WERI-Rb-1 (cell line): Measurements from ENCODE around the gene KISS1R.

ENCODE experiments used
- DNase-seq: peaks from one replicate; pipeline ENCODE4 v3.0.0-alpha.2; 2020
- H3K27ac ChIP-seq: fragments of 250-450 bp; sonication (Bioruptor Pico); 2 replicates; pipeline ENCODE4 v1.5.1; 2020; ENCODE audit warnings: mild to moderate bottlenecking, moderate library complexity
- H3K27me3 ChIP-seq: fragments of 250-450 bp; sonication (Bioruptor Pico); 2 replicates; pipeline ENCODE4 v1.5.1; 2021; ENCODE audit warnings: mild to moderate bottlenecking, low read depth, moderate library complexity; ENCODE audit not compliant: insufficient read depth, severe bottlenecking
- H3K36me3 ChIP-seq: fragments of 250-450 bp; sonication (Bioruptor Pico); 2 replicates; pipeline ENCODE4 v1.5.1; 2020; ENCODE audit warnings: mild to moderate bottlenecking, moderate library complexity
- H3K4me3 ChIP-seq: 2 replicates; pipeline ENCODE4 v1.5.1; 2011; ENCODE audit warnings: low read depth, mild to moderate bottlenecking, control low read depth, low read length
- H3K9me3 ChIP-seq: fragments of 250-450 bp; sonication (Bioruptor Pico); 2 replicates; pipeline ENCODE4 v1.5.1; 2021; ENCODE audit warnings: mild to moderate bottlenecking, moderate library complexity; ENCODE audit not compliant: severe bottlenecking
- TF ChIP-seq, protein P1 (sequence below): IDR thresholded peaks from 2 replicates; pipeline ENCODE4 v1.5.1; 2011; ENCODE audit warnings: low read depth, mild to moderate bottlenecking, control low read depth, inconsistent platforms, low read length

Gene KISS1R

GRCh38 chr19:932648-933552 is 15.8 kb downstream of the KISS1R start:
- H3K36me3 ChIP-seq: peaks cover 67% of the 10 kb centered on the region
- TF ChIP-seq, protein P1, sequence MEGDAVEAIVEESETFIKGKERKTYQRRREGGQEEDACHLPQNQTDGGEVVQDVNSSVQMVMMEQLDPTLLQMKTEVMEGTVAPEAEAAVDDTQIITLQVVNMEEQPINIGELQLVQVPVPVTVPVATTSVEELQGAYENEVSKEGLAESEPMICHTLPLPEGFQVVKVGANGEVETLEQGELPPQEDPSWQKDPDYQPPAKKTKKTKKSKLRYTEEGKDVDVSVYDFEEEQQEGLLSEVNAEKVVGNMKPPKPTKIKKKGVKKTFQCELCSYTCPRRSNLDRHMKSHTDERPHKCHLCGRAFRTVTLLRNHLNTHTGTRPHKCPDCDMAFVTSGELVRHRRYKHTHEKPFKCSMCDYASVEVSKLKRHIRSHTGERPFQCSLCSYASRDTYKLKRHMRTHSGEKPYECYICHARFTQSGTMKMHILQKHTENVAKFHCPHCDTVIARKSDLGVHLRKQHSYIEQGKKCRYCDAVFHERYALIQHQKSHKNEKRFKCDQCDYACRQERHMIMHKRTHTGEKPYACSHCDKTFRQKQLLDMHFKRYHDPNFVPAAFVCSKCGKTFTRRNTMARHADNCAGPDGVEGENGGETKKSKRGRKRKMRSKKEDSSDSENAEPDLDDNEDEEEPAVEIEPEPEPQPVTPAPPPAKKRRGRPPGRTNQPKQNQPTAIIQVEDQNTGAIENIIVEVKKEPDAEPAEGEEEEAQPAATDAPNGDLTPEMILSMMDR: 0 out of 2 replicates have a peak, but pooled peaks have one; percentile 8
- peak overlapping the region; percentile 91 for H3K27ac ChIP-seq
- no peak overlapping the region for H3K4me3 ChIP-seq
- no peaks in the 10 kb centered on the region for H3K9me3 ChIP-seq
- peak; percentile 85 for DNase-seq
- H3K27me3 ChIP-seq: no peaks in the 10 kb centered on the region

GRCh38 chr19:933553-933882 is 16.4 kb downstream of the KISS1R start:
- Histone ChIP-seq H3K4me3 (no peak overlapping the region), H3K9me3 (no peaks in the 10 kb centered on the region), H3K36me3 (peaks cover 66% of the 10 kb centered on the region), H3K27me3 (no peaks in the 10 kb centered on the region), H3K27ac (peak overlapping the region; percentile 91)
- DNase-seq: no peak
- TF ChIP-seq, protein P1: no peak

- H3K27me3 ChIP-seq: no peaks in the 10 kb centered on the region
- DNase-seq: no peak
- TF ChIP-seq, protein P1: no peak
- peaks cover 63% of the 10 kb centered on the region for H3K36me3 ChIP-seq
- H3K4me3 ChIP-seq: no peak overlapping the region
- no peaks in the 10 kb centered on the region for H3K9me3 ChIP-seq
- peak overlapping the region; percentile 91 for H3K27ac ChIP-seq
Observed at GRCh38 chr19:934197-934840, 17.2 kb downstream of the KISS1R start.

GRCh38 chr19:934865-935479 is 17.8 kb downstream of the KISS1R start:
- Histone ChIP-seq H3K27ac (peak overlapping the region; percentile 91), H3K27me3 (no peaks in the 10 kb centered on the region), H3K4me3 (no peak overlapping the region), H3K9me3 (no peaks in the 10 kb centered on the region), H3K36me3 (peaks cover 63% of the 10 kb centered on the region)
- TF ChIP-seq, protein P1: no peak
- no peak for DNase-seq

GRCh38 chr19:936175-936546 is 19.0 kb downstream of the KISS1R start:
- TF ChIP-seq, protein P1: no peak
- H3K9me3 ChIP-seq: no peaks in the 10 kb centered on the region
- H3K36me3 ChIP-seq: peaks cover 53% of the 10 kb centered on the region
- no peak for DNase-seq
- H3K27ac ChIP-seq: no peak overlapping the region
- no peak overlapping the region for H3K4me3 ChIP-seq
- H3K27me3 ChIP-seq: no peaks in the 10 kb centered on the region
